Daoy (cell line): ENCODE data around the gene PSMG3. TPM values are rescaled to one million over a fixed set of nuclear protein-coding genes. Genes with fewer than 3 reads are reported as not detected.

ENCODE experiments used
- DNase-seq: peaks from one replicate; pipeline ENCODE4 v3.0.0-alpha.2; 2015; ENCODE audit warnings: low read depth
- total RNA-seq: library from RNA; depleted of rRNA; stranded (reverse); fragments of >200 nt; shearing (Covaris generic); gene quantifications from 2 replicates; pipeline ENCODE4 v1.2.3, GENCODE V29; 2014

PSMG3 gene
- total RNA-seq, 1 experiment from 2014 or later = 107 TPM

DNA sequence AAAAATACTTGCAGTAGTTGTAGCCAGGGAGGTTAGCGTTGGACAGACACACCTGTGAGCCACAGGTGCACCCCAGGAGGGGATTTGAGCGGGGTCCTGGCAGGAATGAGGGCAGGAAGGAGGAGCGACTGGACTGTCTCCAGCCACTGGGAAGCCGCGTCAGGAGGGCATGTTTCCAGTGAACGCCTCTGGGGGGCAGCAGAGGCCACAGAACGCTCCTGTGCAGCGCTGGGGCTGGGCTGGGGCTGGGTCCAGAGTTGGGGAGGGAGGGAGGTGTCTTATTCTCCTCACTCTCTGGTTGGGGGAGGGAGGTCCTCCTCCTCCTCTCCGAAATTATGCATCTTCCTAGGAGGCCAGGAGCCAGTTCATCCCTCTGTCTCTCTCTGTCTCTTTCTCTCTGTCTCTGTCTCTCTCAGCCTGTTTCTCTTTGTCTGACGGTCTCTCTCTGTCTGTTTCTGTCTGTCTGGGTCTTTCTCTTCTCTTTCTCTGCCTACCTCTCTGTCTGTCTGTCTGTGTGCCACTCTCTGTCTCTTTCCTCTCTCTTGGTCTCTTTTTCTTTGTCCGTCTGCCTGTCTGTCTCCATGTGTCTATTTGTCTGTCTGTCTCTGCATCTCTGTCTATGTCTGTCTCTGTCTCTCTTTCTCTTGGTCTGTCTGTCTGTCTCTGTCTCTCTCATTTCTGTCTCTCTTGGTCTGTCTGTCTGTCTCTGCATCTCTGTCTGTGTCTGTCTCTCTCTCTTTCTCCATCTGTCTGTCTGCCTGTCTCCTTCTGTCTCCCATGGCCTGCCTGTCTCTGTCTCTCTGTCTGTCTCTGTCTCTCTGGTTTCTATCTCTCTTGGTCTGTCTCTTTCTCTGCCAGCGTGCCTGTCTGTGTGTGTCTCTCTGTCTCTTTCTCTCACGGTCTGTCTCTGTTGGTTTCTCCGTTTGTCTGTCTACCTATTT, 9.9 kb upstream of the PSMG3 start:
- DNase-seq = peak; percentile 82

DNA sequence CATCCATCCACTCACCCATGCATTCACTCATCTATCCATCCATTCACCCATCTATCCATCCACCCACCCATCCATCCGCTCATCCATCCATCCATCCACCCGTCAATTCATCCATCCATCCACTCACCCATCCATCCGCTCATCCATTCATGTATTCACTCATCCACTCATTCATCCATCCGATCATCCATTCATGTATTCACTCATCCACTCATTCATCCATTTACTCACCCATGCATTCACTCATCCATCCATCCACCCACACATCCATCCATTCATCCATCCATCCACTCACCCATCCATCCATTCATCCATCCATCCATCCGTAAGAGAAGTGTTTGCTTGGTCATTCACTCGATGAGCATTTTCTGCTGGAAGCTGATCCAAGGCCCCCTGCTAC, 8.7 kb upstream of the PSMG3 start:
- no peak for DNase-seq

DNA sequence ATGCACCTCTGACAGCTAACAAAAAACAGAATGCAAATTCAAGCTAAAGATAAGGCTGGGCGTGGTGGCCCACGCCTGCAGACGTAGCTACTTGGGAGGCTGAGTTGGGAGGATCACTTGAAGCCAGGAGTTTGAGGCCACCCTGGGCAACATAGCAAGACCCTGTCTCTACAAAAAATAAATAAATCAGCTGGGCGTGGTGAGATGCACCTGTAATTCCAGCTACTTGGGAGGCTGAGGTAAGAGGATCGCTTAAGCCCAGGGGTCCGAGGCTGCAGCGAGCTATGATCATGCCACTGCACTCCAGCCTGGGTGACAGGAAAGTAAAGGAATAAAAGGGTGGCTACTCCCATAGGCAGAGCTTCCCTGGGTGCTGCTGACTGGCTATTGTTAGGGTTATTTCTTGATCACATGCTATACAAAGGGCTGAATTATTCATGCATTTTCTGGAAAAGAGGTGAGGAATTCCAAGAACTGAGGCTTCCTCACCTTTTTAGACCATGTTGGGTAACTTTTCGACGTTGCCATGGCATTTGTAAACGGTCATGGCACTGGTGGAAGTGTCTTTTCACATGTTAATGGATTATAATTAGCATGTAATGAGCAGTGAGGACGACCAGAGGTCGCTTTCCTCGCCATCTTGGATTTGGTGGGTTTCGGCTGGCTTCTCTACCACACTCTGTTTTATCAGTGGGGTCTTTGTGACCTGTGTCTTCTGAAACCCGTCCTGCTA, 6.9 kb upstream of the PSMG3 start:
- DNase-seq = no peak

- DNase-seq = no peak
These were observed 6.0 kb upstream of the PSMG3 start for GRCh38 chr7:1575809-1576208.

DNA sequence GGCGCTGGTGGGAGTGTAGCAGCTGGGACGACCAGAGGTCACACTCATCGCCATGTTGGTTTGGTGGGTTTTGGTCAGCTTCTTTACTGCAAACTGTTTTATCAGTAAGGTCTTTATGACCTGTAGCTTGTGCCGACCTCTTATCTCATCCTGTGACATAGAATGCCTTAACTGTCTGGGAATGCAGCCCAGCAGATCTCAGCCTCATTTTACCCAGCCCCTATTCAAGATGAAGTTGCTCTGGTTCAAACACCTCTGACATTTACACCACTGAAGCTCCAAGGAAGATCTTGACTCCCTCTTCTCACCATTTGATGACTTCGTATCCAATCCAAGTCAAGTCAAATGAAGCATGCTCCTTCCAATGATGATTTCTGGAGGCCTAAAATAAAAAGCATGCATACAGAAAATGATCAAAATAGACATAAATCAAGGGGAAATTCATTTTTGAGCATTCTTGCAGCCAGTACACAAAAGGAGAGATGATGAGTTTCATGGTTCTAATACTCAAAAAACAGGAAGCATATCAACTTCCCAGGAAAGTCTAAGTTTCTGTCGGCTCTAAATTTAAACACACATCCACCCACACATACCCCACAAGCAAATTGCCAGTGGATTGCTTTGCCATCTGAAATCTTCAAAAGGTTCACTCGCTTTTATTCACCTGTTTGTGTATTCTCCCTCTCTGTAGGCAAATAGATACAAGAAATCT, 2.4 kb upstream of the PSMG3 start:
- DNase-seq = no peak

GRCh38 chr7:1569440-1569832, 396 bp downstream of the PSMG3 start:
- DNase-seq = no peak

- peak; percentile 88 for DNase-seq
These were observed 816 bp downstream of the PSMG3 start for GRCh38 chr7:1569016-1569415.

DNA sequence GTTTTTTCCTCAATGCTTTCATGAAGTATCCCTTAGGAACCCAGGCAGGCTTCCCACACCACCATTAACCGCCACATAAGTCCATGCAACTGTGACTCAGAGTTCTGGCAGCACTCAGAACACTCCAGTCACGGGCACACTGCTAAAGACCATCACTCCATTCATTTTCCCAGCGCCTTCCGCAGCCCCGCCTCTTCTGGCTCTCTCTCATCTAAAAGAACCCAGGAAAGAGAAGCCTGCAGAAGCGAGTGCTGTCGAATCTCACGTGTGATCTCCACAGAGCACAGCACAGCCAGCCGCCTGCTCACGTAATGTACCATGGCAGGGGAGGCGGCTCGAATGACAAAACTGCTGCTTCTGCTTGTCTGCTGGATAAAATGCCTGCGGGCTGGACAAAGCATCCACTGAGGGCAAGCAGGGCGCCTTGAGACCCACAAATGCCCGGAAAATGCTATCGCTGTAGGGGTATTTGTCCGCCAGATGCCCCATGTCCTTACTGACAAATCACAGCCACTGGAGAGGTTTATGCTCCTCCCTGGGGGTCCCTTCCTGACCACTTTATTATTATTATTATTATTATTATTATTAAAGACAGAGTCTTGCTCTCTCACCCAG, 1.8 kb downstream of the PSMG3 start:
- DNase-seq = peak; percentile 89

GRCh38 chr7:1567049-1567771, 2.6 kb downstream of the PSMG3 start:
- peak; percentile 87 for DNase-seq

- no peak for DNase-seq
These were observed 3.2 kb downstream of the PSMG3 start for GRCh38 chr7:1566687-1567048.

DNA sequence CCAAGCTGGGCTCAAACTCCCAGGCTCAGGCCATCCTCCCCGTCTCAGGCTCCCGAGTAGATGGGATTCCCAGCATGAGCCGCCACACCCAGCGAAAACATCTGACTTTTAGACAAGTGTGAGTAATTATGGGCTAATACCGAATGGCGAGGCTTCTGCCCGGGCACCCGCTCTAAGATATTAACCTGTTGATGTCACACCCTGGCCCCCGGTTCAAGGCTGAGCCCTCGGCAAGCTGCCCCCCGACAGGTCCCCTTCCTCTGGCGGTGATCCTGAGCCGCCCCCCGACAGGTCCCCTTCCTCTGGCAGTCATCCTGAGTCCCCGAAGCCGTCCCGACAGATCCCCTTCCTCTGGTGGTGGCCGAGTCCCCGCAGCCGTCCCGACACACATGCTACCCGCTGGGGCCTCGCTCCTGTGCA, 5.2 kb downstream of the PSMG3 start:
- peak; percentile 43 for DNase-seq

DNA sequence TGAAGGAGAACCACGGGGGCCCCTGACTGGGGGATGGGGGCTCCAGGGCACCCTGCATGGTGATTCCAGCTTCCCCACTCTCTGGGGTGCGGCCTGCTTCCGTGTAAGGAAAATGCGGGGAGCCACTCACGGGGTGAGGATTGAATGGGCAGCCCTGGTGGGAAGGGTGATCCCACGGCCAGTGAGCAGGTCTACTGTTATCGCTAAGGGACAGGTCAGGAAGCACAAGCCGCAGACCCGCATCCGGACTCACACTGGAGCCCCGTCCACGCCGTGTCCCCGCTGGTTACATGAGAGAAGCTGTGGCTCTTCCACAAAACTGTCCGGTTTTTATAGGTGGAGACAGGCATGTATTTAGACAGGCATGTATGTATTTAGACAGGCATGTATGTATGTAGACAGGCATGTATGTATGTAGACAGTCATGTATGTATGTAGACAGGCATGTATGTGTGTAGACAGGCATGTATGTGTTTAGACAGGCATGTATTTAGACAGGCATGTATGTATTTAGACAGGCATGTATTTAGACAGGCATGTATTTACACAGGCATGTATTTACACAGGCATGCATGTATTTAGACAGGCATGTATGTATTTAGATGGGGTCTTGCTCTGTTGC, 5.7 kb downstream of the PSMG3 start:
- DNase-seq = no peak

DNA sequence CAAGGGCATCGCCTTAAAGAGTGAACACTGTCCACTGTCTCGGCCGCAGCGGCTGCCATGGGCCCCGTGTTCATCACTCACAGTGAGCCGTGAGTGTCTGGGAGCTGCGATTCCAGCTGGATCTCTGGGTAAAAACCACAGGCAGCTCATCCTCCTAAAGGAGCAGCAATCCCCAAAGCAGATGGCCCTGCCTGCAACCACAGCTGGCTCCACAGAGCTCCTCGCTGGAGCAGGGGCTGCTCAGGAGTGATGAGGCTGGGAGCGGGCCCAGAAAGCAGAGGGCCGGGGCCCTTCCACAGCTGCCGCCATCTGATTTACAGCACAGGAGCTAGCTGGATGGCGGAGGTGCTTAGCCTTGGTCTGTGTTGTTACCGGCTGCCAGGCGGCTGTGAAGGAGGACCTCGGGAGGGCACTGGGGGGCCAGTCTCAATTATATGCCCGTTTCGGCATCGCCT, 7.2 kb downstream of the PSMG3 start:
- no peak for DNase-seq

DNA sequence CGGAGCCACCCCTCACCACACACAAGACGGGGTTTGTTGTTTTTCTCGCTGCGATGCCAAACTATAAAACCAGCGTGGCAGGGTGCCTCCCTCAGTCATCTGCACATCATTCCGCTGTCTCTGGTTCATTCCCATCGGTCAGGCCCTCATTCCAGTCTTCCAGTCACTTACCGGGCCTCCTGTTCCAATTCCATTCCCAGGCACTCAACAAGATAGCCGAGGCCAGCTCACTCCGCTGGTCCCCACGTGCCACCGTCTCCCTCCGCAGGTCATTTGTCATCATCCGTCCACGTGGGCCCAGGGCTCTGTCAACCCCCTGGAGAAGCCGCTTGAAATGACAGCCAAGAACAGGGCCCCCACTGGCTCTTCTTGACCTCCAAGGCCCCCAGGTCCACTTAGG, 7.7 kb downstream of the PSMG3 start:
- no peak for DNase-seq

DNA sequence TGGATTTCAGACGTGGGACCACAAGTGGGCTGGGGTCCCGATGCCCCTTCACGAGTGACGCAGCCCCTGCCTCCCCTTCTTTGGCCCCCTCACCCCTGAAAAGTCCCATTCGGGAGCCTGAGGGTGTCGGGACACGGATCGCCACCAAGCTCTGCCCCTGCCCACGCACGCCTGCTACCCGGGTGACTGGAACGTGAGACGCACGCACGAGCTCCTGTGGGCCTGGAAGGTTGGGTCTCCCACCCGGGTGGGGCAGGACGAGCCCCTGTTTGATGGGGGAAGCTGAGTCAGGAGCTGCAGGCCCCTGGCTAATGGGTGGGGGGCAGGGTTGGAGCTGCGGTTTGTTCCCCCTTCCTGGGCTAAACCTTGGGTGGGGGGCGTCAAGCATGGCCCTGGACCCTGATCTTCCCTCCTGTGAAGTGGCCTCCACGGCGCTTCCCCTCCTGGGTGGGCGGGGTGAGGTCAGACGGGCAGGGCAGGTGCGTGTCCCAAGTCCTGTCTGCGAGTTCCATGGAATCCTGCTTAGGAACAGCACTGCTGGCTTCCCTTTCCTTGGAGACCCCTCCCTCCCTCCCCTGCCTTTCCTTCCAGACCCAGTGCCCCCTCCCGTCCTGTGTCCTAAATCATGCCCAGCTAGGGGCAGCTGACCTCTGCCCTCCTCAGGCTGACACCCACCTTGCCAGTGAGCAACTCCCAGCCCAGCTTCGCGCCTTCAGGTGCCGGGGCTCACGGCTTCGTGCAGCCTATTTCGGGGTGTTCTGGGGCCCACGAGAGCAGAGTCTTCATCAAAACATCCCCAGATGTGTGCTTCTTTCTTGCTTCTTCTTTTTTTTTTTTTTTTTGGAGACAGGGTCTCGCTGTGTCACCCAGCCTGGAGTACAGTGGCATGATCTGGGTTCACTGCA, 8.5 kb downstream of the PSMG3 start:
- no peak for DNase-seq

- DNase-seq = no peak
These were observed 9.2 kb downstream of the PSMG3 start for GRCh38 chr7:1560620-1561031.

- DNase-seq = no peak
These were observed 9.9 kb downstream of the PSMG3 start for GRCh38 chr7:1559626-1560590.

DNA sequence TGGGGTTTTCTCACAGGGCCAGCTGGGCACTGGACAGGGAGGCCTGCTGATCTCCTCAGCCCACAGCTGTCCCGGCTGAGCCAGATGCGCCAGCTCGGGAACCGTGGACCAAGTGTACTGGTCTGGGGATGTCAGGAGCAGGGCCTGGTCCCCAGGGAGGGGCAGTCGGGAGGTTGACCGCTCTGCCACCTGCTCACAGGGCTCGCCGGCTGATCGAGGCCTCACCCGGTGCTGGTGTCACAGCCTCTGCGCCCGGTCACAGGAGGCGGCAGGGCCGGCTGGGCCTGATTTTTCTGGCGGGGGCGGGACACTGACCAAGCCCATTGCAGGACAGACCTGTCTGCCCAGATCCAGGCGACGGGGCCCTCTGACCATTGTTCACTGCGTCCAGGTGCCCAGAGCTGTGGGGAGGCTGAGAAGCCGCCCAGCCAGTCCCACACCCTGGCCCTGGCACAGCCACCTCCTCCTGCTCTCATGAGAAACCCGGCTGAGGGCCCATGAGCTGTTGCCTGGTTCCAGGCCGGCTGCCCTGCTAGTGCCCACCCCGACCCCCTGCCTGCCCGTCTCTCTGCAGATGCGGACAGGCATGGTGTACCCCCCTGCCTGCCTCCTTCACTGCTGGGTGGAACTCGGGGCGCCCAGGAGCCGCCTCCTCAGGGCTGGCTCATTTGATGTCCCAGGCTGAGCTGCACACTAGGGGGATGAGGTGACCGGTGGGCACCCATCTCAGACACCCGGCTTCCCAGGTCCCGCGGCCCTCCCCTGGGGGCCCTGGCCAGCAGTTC, 10.8 kb downstream of the PSMG3 start:
- no peak for DNase-seq
